Natural killer cell (primary cell): ENCODE measurements around the gene SPG11. TPM values are rescaled to one million over a fixed set of nuclear protein-coding genes. Genes with fewer than 3 reads are reported as not detected.

Experiments
- ATAC-seq, 3 donors: fragments of 150-1000 bp in 2 of 3; fragments of 200-7000 bp in 1 of 3; cut with Tn5 transposase; 1 replicate in 1 of 3; 2 replicates in 2 of 3; pipeline ENCODE4 v1.10.0; 2021; ENCODE audit warnings: mild to moderate bottlenecking in 2 of 3, moderate library complexity in 2 of 3
- DNase-seq, 2 donors: peaks; one replicate each; pipeline versions ENCODE4 v3.0.0 to v3.0.0-alpha.2; 2013 to 2021; ENCODE audit warnings: mixed read lengths in 1 of 2
- H3K27ac ChIP-seq: one replicate; pipeline ENCODE4 v1.5.1; 2013; ENCODE audit warnings: mild to moderate bottlenecking, low read length
- H3K27me3 ChIP-seq: one replicate; pipeline ENCODE4 v1.6.1; 2013; ENCODE audit warnings: low read length; ENCODE audit not compliant: control insufficient read depth, insufficient read depth
- H3K36me3 ChIP-seq: one replicate; pipeline ENCODE4 v1.6.1; 2013; ENCODE audit warnings: low read length; ENCODE audit not compliant: control insufficient read depth, insufficient read depth
- H3K4me1 ChIP-seq: one replicate; pipeline ENCODE4 v1.6.1; 2013; ENCODE audit warnings: low read length; ENCODE audit not compliant: control insufficient read depth, insufficient read depth
- H3K4me3 ChIP-seq: one replicate; pipeline ENCODE4 v1.5.1; 2013; ENCODE audit warnings: low read length
- H3K9me3 ChIP-seq: one replicate; pipeline ENCODE4 v1.6.1; 2013; ENCODE audit warnings: low read length; ENCODE audit not compliant: control insufficient read depth, insufficient read depth
- H3K27ac Mint-ChIP-seq, 2 donors: one replicate each; pipeline ENCODE4 v1.8.0; 2022; ENCODE audit warnings: mild to moderate bottlenecking in 2 of 2, mixed read lengths in 2 of 2, moderate library complexity in 1 of 2
- H3K27me3 Mint-ChIP-seq, 2 donors: one replicate each; pipeline ENCODE4 v1.8.0; 2022; ENCODE audit warnings: low read depth in 2 of 2, mixed read lengths in 2 of 2
- H3K36me3 Mint-ChIP-seq: one replicate; pipeline ENCODE4 v1.8.0; 2022; ENCODE audit warnings: mixed read lengths
- H3K4me1 Mint-ChIP-seq, 2 donors: one replicate each; pipeline ENCODE4 v1.8.0; 2022; ENCODE audit warnings: mixed read lengths in 2 of 2
- H3K4me3 Mint-ChIP-seq: one replicate; pipeline ENCODE4 v1.8.0; 2022; ENCODE audit warnings: mild to moderate bottlenecking, moderate library complexity, mixed read lengths
- H3K9me3 Mint-ChIP-seq, 2 donors: one replicate each; pipeline ENCODE4 v1.8.0; 2022; ENCODE audit warnings: mixed read lengths in 2 of 2
- WGBS: methylation state at CpG from one replicate; pipeline ENCODE4 v1.1.7; 2013; ENCODE audit warnings: missing lambda C conversion rate; ENCODE audit not compliant: insufficient coverage; 5-methylcytosine and 5-hydroxymethylcytosine counted together
- intact Hi-C: fragments of 100-400 bp; cut with micrococcal nuclease; formaldehyde crosslinking; loops from one replicate; pipeline ENCODE4 v1.14.2; 2022
- total RNA-seq, 4 donors: library from RNA; stranded (reverse); fragments of 120-200 nt in 1 of 4; gene quantifications; one replicate each; pipeline versions ENCODE4 v1.2.3 to v1.2.4, GENCODE V29; 2013 to 2022
- TF ChIP-seq, protein P1 (sequence below): fragments of 200-600 bp; IDR thresholded peaks from one replicate; pipeline ENCODE4 v1.8.0; 2022; ENCODE audit warnings: antibody characterized with exemption

SPG11 gene, protein sequence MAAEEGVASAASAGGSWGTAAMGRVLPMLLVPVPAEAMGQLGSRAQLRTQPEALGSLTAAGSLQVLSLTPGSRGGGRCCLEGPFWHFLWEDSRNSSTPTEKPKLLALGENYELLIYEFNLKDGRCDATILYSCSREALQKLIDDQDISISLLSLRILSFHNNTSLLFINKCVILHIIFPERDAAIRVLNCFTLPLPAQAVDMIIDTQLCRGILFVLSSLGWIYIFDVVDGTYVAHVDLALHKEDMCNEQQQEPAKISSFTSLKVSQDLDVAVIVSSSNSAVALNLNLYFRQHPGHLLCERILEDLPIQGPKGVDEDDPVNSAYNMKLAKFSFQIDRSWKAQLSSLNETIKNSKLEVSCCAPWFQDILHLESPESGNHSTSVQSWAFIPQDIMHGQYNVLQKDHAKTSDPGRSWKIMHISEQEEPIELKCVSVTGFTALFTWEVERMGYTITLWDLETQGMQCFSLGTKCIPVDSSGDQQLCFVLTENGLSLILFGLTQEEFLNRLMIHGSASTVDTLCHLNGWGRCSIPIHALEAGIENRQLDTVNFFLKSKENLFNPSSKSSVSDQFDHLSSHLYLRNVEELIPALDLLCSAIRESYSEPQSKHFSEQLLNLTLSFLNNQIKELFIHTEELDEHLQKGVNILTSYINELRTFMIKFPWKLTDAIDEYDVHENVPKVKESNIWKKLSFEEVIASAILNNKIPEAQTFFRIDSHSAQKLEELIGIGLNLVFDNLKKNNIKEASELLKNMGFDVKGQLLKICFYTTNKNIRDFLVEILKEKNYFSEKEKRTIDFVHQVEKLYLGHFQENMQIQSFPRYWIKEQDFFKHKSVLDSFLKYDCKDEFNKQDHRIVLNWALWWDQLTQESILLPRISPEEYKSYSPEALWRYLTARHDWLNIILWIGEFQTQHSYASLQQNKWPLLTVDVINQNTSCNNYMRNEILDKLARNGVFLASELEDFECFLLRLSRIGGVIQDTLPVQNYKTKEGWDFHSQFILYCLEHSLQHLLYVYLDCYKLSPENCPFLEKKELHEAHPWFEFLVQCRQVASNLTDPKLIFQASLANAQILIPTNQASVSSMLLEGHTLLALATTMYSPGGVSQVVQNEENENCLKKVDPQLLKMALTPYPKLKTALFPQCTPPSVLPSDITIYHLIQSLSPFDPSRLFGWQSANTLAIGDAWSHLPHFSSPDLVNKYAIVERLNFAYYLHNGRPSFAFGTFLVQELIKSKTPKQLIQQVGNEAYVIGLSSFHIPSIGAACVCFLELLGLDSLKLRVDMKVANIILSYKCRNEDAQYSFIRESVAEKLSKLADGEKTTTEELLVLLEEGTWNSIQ (N-terminal part only)
- total RNA-seq: 100 to 1,000 TPM; 123 to 154 (median 153) TPM
- 240 TPM for total RNA-seq (2013)

DNA sequence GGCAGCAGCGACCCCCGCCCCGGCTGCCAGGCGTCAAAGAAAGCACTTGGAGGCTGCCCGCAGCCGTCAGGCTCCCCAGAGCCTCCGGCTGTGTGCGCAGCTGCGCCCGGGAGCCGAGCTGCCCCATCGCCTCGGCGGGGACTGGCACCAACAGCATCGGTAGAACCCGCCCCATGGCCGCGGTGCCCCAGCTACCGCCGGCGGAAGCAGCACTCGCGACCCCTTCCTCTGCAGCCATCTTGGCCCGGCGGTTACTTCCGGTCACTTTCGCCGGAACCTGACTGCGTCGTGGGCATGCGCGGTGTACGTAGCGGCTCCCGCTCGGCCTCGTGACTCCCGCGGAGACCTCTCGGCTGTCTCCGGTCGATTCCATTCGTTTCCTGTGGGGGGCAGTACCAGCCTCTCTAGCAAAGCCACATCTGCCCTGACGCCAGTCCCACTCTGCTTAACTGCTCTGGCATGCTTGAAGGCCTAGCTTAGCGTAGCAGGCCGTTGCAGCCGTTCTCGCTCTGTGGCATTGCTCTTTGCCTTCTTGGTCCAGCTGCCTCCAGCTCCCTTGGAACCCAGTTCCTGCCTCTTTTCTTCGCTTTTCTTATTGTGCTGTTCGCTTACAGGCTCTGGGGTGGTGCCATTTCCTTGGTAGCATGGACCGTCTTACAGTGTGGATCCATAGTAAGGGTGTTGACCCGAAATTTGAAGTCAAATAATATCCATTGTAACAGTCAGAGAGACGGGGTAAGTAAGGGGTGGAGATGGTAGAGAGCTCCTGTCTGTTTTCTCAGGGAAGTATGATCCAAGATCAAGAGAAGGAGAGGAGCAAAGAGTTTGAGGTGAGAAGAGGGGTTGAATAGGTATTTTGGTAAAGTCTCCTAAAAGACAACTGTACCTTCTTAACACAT lies at the start of gene SPG11:
Gene SPG11, minus strand, starts transcription at position 253 of the 899 bp plus-strand sequence. Its CDS starts 15 bp downstream, at position 238.
- TF ChIP-seq, protein P1, sequence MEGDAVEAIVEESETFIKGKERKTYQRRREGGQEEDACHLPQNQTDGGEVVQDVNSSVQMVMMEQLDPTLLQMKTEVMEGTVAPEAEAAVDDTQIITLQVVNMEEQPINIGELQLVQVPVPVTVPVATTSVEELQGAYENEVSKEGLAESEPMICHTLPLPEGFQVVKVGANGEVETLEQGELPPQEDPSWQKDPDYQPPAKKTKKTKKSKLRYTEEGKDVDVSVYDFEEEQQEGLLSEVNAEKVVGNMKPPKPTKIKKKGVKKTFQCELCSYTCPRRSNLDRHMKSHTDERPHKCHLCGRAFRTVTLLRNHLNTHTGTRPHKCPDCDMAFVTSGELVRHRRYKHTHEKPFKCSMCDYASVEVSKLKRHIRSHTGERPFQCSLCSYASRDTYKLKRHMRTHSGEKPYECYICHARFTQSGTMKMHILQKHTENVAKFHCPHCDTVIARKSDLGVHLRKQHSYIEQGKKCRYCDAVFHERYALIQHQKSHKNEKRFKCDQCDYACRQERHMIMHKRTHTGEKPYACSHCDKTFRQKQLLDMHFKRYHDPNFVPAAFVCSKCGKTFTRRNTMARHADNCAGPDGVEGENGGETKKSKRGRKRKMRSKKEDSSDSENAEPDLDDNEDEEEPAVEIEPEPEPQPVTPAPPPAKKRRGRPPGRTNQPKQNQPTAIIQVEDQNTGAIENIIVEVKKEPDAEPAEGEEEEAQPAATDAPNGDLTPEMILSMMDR: peak; percentile 81
- Mint-ChIP-seq H3K4me1 (peaks cover 50% of the 10 kb centered on the region in 2 donors), H3K9me3 (no peaks in the 10 kb centered on the region), H3K36me3 (peaks cover 6% of the 10 kb centered on the region), H3K27ac (peak within 1 kb of the TSS; percentile 95 to 98), H3K4me3 (peak within 1 kb of the TSS; percentile 97), H3K27me3 (no peaks in the 10 kb centered on the region)
- WGBS: 3% methylated on average over 53 of the region's 53 CpGs
- ATAC-seq (peak; percentile 83 to 95 (median 84)), DNase-seq (peak; percentile 92 to 98)
- Histone ChIP-seq H3K4me1 (peaks cover 40% of the 10 kb centered on the region), H3K9me3 (no peaks in the 10 kb centered on the region), H3K36me3 (peaks cover 17% of the 10 kb centered on the region), H3K27ac (peak within 1 kb of the TSS; percentile 97), H3K27me3 (no peaks in the 10 kb centered on the region), H3K4me3 (peak within 1 kb of the TSS; percentile 88)
- intact Hi-C loops: loop anchor here (1.0 kb wide), 5 partner anchors 14 to 75 kb away; partner anchors contain the start of genes B2M and PATL2

DNA sequence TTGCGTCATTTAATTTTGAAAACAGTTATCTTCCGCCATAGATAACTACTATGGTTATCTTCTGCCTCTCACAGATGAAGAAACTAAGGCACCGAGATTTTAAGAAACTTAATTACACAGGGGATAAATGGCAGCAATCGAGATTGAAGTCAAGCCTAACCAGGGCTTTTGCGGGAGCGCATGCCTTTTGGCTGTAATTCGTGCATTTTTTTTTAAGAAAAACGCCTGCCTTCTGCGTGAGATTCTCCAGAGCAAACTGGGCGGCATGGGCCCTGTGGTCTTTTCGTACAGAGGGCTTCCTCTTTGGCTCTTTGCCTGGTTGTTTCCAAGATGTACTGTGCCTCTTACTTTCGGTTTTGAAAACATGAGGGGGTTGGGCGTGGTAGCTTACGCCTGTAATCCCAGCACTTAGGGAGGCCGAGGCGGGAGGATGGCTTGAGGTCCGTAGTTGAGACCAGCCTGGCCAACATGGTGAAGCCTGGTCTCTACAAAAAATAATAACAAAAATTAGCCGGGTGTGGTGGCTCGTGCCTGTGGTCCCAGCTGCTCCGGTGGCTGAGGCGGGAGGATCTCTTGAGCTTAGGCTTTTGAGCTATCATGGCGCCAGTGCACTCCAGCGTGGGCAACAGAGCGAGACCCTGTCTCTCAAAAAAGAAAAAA lies 49.0 kb upstream of the SPG11 start:
- Mint-ChIP-seq H3K9me3 (no peaks in the 10 kb centered on the region), H3K36me3 (peaks cover 56% of the 10 kb centered on the region), H3K4me1 (peaks cover 80 to 87% of the 10 kb centered on the region in 2 donors), H3K27me3 (no peaks in the 10 kb centered on the region), H3K27ac (peak overlapping the region; percentile 92 to 100), H3K4me3 (peak overlapping the region; percentile 100)
- TF ChIP-seq, protein P1: no peak
- intact Hi-C loops: loop anchor here (10.0 kb wide), 1 partner anchor 872 kb away; the partner anchor contains the start of gene BLOC1S6
- peak; percentile 13 to 31 (median 17) for ATAC-seq
- DNase-seq: peak; percentile 62 to 90
- Histone ChIP-seq H3K9me3 (no peaks in the 10 kb centered on the region), H3K4me1 (peaks cover 37% of the 10 kb centered on the region), H3K27me3 (no peaks in the 10 kb centered on the region), H3K4me3 (peak overlapping the region; percentile 99), H3K27ac (peak overlapping the region; percentile 95), H3K36me3 (peaks cover 58% of the 10 kb centered on the region)
- WGBS: 0% methylated on average over 24 of the region's 24 CpGs
